UCSD-AML1 (cell line): ENCODE results near the gene DYNC1LI2.
"Not testable (repeated sequence)": the region's sequence is repeated elsewhere in the genome, so short reads cannot be mapped to it uniquely, and the experiment has no call there.

Experiments used
- DNase-seq: peaks from one replicate; lab custom pipeline; 2025; ENCODE audit not compliant: unreplicated experiment; lab: John Stamatoyannopoulos, UW

The DYNC1LI2 gene

DNA sequence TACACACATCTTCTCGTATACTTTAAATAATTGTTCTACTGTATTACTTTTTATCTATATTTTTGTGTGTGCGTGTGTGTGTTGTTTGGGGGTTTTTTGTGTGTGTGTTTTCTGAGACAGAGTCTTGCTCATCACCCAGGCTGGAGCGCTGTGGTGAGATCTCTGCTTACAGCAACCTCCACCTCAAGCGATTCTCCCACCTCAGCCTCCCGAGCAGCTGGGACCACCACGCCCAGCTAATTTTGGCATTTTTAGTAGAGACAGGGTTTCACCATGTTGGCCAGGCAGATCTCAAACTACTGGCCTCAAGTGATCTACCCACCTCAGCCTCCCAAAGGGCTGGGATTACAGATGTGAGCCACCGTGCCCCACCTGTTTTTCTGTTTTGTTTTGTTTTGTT, 53.4 kb downstream of the DYNC1LI2 start:
- DNase-seq: no peak

DNA sequence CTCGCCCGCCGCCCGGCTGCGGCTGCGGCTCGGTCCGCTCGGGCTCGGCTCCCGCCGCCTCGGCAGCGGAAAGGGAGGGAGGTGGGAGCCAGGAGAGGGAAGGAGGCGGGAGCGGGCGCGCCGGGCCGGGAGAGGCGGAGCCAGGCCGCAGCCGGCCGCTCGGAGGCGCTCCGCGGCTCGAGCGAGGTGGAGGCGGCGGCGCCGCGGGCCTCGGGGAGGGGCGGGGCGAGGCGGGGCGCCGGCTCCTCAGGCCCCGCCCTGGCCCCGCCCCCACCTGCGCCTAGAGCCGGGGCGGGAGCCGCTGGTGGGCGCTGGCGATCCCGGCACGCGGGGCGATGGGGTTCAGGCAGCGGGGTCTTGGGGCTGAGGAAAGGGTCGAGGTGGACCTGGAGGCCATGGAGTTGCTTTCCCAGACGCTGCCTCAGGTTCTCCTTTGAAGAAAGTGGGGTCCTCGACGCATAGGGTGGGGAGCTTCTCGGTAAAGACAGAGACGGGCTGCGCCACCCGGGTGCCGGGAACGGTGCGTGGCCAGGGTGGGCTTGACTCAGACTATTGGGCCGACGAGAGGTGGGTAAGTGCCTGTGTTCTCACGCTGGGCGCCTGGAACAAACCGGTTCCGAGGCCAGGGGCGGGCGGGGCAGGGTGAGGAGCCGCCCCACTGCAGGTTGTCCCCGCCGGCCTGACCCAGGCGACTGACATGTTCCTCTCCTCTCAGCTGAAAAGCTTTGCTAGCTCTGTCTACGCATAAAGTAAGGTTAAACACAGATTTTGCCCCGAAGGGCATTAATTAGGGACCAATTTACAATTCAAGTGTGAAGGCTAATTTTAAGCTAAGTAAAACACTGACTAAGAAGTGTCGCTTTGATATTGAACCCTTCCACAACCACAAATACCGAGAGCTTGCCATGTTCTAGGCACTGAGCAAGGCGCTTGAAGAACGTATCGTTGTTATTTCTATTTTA, 54.5 kb downstream of the DYNC1LI2 start, which contains the start of gene CMTM4:
Gene CMTM4, minus strand, starts transcription at position 75 of the 962 bp plus-strand sequence. CDS start 218 bp downstream, outside the sequence.
- DNase-seq: peak; percentile 91

DNA sequence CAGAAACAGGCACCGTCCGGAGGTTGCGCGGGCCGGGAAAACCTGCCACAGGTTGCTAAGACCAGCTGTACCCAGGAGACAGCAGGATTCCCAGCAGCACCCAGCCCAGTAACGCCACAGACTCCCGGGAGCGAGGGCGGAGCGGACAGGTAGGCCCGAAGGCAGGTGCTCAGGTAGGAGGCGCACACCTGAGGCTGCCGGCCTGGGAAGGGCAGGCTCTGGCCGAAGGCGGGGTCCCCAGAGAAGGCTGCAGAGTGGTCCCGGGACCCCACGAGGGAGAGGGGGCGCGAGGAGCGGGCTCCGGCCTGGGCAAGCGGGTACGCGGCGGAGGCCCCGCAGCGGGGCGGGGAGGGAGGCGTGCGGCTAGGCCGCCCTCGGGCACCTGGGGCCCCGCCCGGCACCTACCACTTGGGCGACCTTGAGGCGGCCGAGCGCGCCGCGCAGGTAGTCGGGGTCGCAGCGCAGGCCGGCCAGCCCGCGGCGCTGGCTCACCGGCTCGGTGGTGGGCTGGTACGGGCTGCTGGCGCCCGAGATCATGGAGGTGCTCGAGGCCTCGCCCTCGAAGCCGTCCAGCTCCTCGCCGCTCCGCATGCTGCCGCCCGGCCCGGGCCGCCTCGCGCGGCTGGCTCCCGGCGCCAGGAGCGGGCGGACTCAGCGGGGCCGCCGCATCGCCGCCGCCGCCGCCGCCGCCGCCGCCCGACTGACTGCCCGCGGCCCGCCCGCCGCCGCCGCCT, 55.3 kb downstream of the DYNC1LI2 start:
- DNase-seq: peak; percentile 42

DNA sequence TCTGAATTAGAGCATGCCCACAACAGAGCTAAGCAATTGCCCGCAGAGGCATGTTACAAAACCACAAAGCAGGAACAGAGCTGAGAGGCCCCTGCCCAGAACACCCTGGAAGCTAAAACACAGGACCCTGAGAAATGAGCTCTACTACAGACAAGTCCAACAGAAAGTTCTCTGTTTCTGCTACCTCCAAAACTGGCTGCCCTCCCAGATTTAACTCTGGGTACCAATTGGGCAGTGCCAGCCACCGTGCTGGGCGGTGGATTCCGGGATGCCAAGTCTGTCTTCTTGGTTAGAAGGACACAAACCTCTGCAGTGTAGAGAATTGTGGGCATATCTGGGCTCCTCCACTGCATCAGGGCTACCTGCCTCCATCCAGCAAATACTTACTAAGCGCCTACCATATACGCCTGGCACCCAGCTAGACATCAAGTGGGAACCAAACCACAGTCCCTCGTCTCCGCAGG, 55.9 kb downstream of the DYNC1LI2 start:
- peak; percentile 25 for DNase-seq

DNA sequence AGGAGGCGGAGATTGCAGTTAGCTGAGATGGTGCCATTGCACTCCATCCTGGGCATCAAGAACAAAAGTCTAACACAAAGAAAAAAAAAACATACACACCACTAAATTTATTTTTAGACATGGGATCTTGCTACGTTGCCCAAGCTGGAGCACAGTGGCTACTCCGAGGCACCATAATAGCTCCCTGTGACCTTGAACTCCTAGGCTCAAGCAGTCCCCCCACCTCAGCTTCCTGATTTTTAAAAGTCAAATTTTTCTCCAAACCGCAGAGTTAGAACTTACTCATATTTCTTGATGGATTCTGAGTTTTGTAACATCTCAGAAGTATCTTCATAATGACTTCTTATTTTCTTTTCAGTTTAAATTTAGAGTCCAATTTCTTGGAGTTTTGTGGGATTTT, 58.3 kb downstream of the DYNC1LI2 start:
- DNase-seq: no peak

GRCh38 chr16:66692341-66692740, 59.1 kb downstream of the DYNC1LI2 start:
- no peak for DNase-seq

DNA sequence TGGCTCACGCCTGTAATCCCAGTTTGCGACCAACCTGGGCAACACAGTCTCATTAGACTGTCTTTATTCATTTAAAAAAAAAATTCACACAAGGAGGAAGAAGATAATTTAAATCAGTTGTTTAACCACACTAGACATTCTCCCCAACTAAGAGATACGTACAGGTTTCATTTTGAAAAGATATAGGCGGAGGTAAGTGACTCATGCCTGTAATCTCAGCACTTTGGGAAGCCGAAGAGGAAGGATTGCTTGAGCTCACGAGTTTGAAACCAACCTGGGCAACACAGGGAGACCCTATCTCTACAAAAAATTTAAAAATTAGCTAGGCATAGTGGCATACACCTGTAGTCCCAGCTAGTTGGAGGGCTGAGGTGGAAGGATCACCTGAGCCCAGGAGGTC, 60.2 kb downstream of the DYNC1LI2 start:
- no peak for DNase-seq

DNA sequence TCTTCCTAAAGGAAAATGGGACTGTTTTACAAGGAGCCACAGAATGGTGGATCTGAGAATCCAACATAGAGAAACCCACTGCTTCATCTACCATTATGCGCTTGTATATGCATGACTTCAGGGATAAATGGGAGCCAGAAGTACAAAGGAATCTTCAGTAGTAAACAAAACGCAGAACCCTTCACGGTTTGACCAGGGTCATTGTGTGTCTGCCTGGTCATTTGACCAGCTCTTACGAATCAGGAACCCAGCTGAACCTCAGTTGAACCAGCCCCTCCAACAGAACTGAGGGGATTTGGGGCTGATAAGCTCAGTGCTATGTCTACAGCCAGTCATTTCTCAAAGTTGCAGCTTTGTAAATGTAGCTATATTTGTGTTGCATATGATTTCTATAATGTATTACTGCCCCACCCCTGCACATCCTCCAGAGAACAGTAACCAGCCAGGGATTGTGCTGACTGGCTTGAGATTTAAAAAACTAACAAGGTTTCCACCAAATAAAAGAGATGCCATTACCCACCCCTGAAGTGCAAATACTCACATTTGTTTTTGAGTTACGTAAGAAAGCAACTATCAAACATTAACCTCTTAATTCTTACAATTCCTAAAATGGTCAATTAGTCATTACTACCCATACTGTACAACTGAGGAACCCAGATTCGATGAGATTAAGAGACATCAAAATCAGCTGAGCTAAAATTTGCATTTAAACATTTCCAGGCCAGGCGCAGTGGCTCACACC, 61.1 kb downstream of the DYNC1LI2 start:
- no peak for DNase-seq

DNA sequence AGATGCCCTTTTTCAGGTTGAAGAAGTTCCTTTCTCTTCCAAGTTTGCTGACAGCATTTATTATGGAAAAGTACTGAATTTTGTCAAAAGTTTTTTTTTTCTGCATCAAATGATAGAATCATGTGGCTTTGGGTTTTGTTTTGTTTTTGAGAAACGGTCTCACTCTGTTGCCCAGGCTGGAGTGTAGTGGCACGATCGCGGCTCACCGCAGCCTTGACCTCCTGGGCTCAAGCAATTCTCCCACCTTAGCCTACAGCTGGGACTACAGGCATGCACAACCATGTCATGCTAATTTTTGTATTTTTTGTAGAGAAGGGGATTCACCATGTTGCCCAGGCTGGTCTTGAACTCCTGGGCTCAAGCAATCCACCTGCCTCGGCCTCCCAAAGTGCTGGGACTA, 62.1 kb downstream of the DYNC1LI2 start:
- DNase-seq: no peak

DNA sequence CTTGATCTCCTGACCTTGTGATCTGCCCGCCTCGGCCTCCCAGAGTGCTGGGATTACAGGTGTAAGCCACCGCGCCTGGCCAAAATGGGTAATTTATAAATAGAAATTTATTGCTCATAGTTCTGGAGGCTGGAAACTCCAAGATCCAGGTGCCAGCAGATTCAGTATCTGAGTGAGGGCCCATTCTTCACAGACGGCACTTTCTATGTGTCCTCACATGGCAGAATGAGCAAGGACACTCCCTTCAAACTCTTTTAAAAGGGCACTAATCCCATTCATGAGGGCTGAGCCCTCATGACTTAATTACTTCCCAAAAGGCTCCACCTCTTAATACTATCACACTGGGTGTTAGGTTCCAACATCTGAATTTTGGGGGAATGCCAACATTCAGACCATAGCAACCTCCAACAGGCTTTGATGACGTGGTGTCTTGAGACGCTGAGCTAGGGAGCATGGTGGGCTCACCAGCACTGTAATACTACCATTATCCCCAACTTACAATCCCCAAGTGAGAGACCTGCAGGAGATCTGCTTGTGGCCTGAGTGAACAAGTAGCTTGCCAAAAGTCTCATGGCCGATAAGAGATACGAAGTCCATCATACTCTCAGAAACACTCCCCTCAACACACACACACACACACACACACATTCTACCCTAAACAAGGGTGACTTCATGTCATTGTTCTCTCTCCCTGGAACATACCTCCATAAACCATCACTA, 63.3 kb downstream of the DYNC1LI2 start:
- DNase-seq: no peak

GRCh38 chr16:66685501-66686115, 65.8 kb downstream of the DYNC1LI2 start:
- not testable (repeated sequence) for DNase-seq

DNA sequence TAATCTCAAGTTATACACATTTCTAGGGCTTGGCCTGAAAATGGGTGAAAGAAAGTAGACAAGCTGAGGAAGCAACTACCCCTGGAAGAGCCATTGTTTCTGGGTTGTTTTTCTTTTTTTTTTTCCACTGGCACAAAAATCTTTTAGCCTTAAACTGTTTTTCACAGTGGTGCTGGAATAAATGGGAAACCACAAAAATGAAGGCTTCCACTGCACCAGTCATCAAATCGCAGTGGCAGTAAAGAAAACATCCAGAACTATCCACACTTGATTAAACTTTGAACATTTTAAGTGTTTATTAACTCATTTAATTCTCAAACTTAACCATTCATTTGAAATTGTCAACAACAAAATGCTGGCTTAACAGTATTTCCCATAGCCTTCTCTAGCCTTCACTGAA, 69.1 kb downstream of the DYNC1LI2 start:
- DNase-seq: no peak

DNA sequence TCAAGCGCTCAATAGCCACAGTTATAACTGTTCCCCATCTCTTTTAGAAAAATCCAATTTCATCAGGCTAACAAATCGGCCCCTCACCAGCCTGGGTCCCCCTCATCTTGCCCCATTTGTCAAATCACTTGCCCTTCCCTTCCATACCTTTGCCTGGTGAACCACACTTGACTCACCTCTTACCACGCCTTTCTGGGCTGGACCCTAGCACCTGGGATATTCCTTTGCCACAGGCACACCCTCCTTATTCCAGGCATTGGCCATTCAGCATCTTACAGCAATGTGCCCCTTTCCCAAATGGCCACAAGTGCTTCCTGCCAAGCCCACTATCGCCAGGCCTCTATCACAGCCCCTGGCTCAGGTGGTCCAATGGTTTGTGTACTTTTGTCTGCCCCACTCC, 69.7 kb downstream of the DYNC1LI2 start:
- no peak for DNase-seq

- no peak for DNase-seq
These were observed 73.1 kb downstream of the DYNC1LI2 start for GRCh38 chr16:66678337-66678736.

DNA sequence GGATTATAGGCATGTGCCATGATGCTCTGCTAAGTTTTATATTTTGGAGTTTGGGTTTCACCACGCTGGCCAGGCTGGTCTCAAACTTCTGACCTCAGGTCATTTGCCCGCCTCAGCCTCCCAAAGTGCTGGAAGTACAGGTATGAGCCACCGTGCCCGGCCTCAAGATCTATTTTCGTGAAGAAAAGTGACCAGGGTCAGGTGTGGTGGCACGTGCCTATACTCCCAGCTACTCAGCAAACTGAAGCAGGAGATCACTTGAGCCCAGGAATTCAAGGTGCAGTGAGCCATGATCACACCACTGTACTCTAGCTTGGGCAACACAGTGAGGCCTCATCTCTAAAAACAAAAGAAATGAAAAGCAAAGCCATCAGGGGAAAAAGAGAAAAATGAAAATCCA, 73.6 kb downstream of the DYNC1LI2 start:
- DNase-seq: no peak

GRCh38 chr16:66677179-66677578, 74.2 kb downstream of the DYNC1LI2 start:
- no peak for DNase-seq

- no peak for DNase-seq
These were observed 74.8 kb downstream of the DYNC1LI2 start for GRCh38 chr16:66676599-66676998.

DNA sequence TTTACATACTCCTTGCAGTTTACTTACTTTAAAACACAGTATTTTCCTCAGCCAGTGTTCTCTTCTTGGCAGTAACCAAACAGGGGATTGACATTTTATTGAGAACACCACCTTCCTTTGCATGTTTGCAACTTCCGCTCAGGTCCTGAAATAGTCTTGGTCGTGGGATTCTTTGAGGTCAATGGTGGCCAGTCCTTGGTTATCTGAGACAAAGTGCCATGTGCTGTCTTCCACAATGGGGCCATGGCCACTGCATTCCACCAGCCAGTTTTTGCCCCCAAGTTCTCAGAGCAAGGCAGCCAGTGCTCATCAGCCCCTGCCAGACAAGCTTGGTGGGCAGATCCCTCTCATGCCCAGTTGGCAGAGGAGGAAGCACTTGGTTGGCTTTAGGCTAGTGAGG, 77.7 kb downstream of the DYNC1LI2 start:
- DNase-seq: no peak
